ENCODE data around the gene ERBIN. TPM values are rescaled to one million over a fixed set of nuclear protein-coding genes. Genes with fewer than 3 reads are reported as not detected.

ERBIN gene
- total and polyA plus RNA-seq, 10 of the 15 experiments (the other 5 are each of a cell fraction or from before 2014, with no cell fraction given) = 9.5 to 91.1 (median 49.4) TPM

- no peak for TF ChIP-seq EP300 (IDR thresholded peaks at IDR 0.05; ENCODE audit: borderline replicate concordance in 1 of 2, control insufficient read depth in 1 of 2, low read depth in 2 of 2, low read length in 2 of 2)
- TF ChIP-seq SRF (IDR thresholded peaks at IDR 0.05; ENCODE audit: low read depth in 2 of 2, low read length in 2 of 2) = no peak
- TF ChIP-seq TCF3 (IDR thresholded peaks at IDR 0.05; ENCODE audit: borderline replicate concordance, insufficient read depth, low read depth, low read length) = no peak
- TF ChIP-seq GABPA (IDR thresholded peaks at IDR 0.05; ENCODE audit: low read depth) = no peak
- TF ChIP-seq CTCF (IDR thresholded peaks at IDR 0.05 in 2 of 3, conservative IDR thresholded peaks at IDR 0.05 in 1 of 3; ENCODE audit: control insufficient read depth in 2 of 3, extremely low read depth in 1 of 3, insufficient read depth in 1 of 3, low read depth in 3 of 3, low read length in 3 of 3) = no peak
- TF ChIP-seq USF1 (IDR thresholded peaks at IDR 0.05; ENCODE audit: borderline replicate concordance, extremely low read length, insufficient read depth, low read depth, low read length) = no peak
- TF ChIP-seq IKZF1 (conservative IDR thresholded peaks at IDR 0.05) = no peak
Measured at GRCh38 chr5:65923339-65923738, 3.0 kb upstream of the ERBIN start (continued).

Measured in GM12878 (cell line).